D341Med (cell line): ENCODE measurements around the gene WNT9A.

Experiments
- DNase-seq: peaks from one replicate; pipeline ENCODE4 v3.0.0; 2012; ENCODE audit warnings: low spot score

The WNT9A gene

GRCh38 chr1:227941509-227942020, 6.2 kb downstream of the WNT9A start:
- peak; percentile 33 for DNase-seq

- DNase-seq, result peak; percentile 29
These were observed 6.9 kb downstream of the WNT9A start for GRCh38 chr1:227940791-227941241.

- DNase-seq, result peak; percentile 30
These were observed 7.7 kb downstream of the WNT9A start for GRCh38 chr1:227939791-227940771.

GRCh38 chr1:227938911-227939790, 8.6 kb downstream of the WNT9A start:
- no peak for DNase-seq

GRCh38 chr1:227938276-227938675, 9.5 kb downstream of the WNT9A start:
- DNase-seq, result no peak

GRCh38 chr1:227937838-227938145, 9.9 kb downstream of the WNT9A start:
- no peak for DNase-seq

GRCh38 chr1:227937031-227937837, 10.5 kb downstream of the WNT9A start:
- no peak for DNase-seq

- DNase-seq, result no peak
These were observed 11.9 kb downstream of the WNT9A start for GRCh38 chr1:227935826-227936225.

- DNase-seq, result no peak
These were observed 13.0 kb downstream of the WNT9A start for GRCh38 chr1:227934476-227935313.

GRCh38 chr1:227929751-227930472, 17.8 kb downstream of the WNT9A start:
- no peak for DNase-seq

GRCh38 chr1:227928811-227929375, 18.8 kb downstream of the WNT9A start:
- DNase-seq, result no peak

- no peak for DNase-seq
These were observed 19.6 kb downstream of the WNT9A start for GRCh38 chr1:227927971-227928741.

- DNase-seq, result no peak
These were observed 20.5 kb downstream of the WNT9A start for GRCh38 chr1:227926896-227927885.

- no peak for DNase-seq
These were observed 21.4 kb downstream of the WNT9A start for GRCh38 chr1:227926216-227926791.

- no peak for DNase-seq
These were observed 22.0 kb downstream of the WNT9A start for GRCh38 chr1:227925582-227926198.

- no peak for DNase-seq
These were observed 22.7 kb downstream of the WNT9A start for GRCh38 chr1:227924833-227925574.
